Measurements from ENCODE around the gene CARS2.

The CARS2 gene

DNA sequence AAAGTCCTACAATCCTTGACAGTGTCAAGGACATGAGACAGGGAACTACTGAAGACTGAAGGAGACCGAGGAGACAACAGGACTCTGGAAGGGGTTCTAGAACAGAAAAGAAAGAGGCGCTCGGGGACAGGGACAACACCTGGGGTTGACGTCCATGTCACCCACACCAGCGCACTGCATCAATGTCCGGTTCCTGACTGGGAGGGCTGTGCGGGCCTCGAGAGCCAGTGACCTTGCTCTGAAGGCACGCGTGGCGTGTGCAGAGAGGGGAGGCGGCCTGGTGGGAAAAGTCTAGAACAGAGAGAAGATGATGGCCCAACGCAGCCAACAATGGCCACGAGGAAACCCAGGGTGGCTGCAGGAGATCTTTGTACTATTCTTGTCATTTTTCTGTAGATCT lies 5.7 kb downstream of the CARS2 start:
- TF ChIP-seq CTCF (conservative IDR thresholded peaks at IDR 0.05; ENCODE audit: low read depth, low read length), result no peak
- Histone ChIP-seq H3K9ac (no peak overlapping the region), H4K20me1 (ENCODE audit: insufficient read depth) (no peaks in the 10 kb centered on the region), H3K79me2 (ENCODE audit: insufficient read depth, low read depth) (peaks cover 3% of the 10 kb centered on the region; the same call in 1 of the 2 replicates), H3K4me3 (IDR thresholded peaks at IDR 0.05; ENCODE audit: insufficient read depth, low read depth, low read length) (no peak overlapping the region), H3K27ac (no peak overlapping the region), H3K36me3 (ENCODE audit: insufficient read depth) (no peaks in the 10 kb centered on the region), H3K4me1 (ENCODE audit: low read depth, poor library complexity, severe bottlenecking) (peaks cover 20% of the 10 kb centered on the region), H2AFZ (ENCODE audit: low read depth) (no peak overlapping the region), H3K27me3 (ENCODE audit: insufficient read depth, low read depth) (no peaks in the 10 kb centered on the region), H3K4me2 (no peak overlapping the region)

- Histone ChIP-seq H2AFZ (ENCODE audit: low read depth) (no peak overlapping the region), H3K36me3 (ENCODE audit: insufficient read depth) (no peaks in the 10 kb centered on the region), H3K4me1 (ENCODE audit: low read depth, poor library complexity, severe bottlenecking) (peaks cover 12% of the 10 kb centered on the region), H3K27ac (no peak overlapping the region), H3K27me3 (ENCODE audit: insufficient read depth, low read depth) (no peaks in the 10 kb centered on the region), H3K4me2 (no peak overlapping the region), H3K79me2 (ENCODE audit: insufficient read depth, low read depth) (no peaks in the 10 kb centered on the region), H3K4me3 (IDR thresholded peaks at IDR 0.05; ENCODE audit: insufficient read depth, low read depth, low read length) (no peak overlapping the region), H3K9ac (no peak overlapping the region), H4K20me1 (ENCODE audit: insufficient read depth) (no peaks in the 10 kb centered on the region)
- no peak for TF ChIP-seq CTCF (conservative IDR thresholded peaks at IDR 0.05; ENCODE audit: low read depth, low read length)
These were observed 6.5 kb downstream of the CARS2 start for GRCh38 chr13:110699148-110700145.

DNA sequence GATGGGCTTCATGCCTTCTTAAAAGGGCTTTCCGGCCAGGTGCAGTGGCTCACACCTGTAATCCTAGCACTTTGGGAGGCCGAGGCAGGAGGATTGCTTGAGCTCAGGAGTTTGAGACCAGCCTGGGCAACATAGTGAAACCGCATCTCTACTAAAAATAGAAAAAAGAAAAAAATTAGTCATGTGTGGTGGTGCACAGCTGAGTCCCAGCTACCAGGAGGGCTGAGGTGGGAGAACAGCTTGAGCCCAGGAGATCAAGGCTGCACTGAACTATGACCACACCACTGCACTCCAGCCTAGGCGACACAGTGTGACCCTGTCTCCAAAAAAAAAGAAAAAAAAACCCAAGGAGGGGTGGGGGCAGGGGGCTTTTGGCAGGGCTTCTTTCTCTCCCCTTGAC lies 7.2 kb downstream of the CARS2 start:
- H3K27me3 ChIP-seq (ENCODE audit: insufficient read depth, low read depth), result no peaks in the 10 kb centered on the region
- H3K27ac ChIP-seq, result no peak overlapping the region
- H3K4me1 ChIP-seq (ENCODE audit: low read depth, poor library complexity, severe bottlenecking), result peaks cover 12% of the 10 kb centered on the region
- no peak overlapping the region for H3K4me2 ChIP-seq
- no peak overlapping the region for H3K4me3 ChIP-seq (IDR thresholded peaks at IDR 0.05; ENCODE audit: insufficient read depth, low read depth, low read length)
- H3K36me3 ChIP-seq (ENCODE audit: insufficient read depth), result no peaks in the 10 kb centered on the region
- no peak overlapping the region for H3K9ac ChIP-seq
- TF ChIP-seq CTCF (conservative IDR thresholded peaks at IDR 0.05; ENCODE audit: low read depth, low read length), result no peak
- no peak overlapping the region for H2AFZ ChIP-seq (ENCODE audit: low read depth)
- H4K20me1 ChIP-seq (ENCODE audit: insufficient read depth), result no peaks in the 10 kb centered on the region
- H3K79me2 ChIP-seq (ENCODE audit: insufficient read depth, low read depth), result no peaks in the 10 kb centered on the region

GRCh38 chr13:110697842-110698241 lies 8.1 kb downstream of the CARS2 start:
- no peak overlapping the region for H2AFZ ChIP-seq (ENCODE audit: low read depth)
- H4K20me1 ChIP-seq (ENCODE audit: insufficient read depth), result no peaks in the 10 kb centered on the region
- no peaks in the 10 kb centered on the region for H3K79me2 ChIP-seq (ENCODE audit: insufficient read depth, low read depth)
- H3K4me2 ChIP-seq, result no peak overlapping the region
- H3K27ac ChIP-seq, result no peak overlapping the region
- no peaks in the 10 kb centered on the region for H3K27me3 ChIP-seq (ENCODE audit: insufficient read depth, low read depth)
- no peak overlapping the region for H3K9ac ChIP-seq
- H3K4me3 ChIP-seq (IDR thresholded peaks at IDR 0.05; ENCODE audit: insufficient read depth, low read depth, low read length), result no peak overlapping the region
- TF ChIP-seq CTCF (conservative IDR thresholded peaks at IDR 0.05; ENCODE audit: low read depth, low read length), result no peak
- H3K36me3 ChIP-seq (ENCODE audit: insufficient read depth), result no peaks in the 10 kb centered on the region
- H3K4me1 ChIP-seq (ENCODE audit: low read depth, poor library complexity, severe bottlenecking), result peaks cover 12% of the 10 kb centered on the region

All from KMS-11 (cell line).